ENCODE data around the gene PACSIN2. TPM values are rescaled to one million over a fixed set of nuclear protein-coding genes. Genes with fewer than 3 reads are reported as not detected.
"Not testable (repeated sequence)": the region's sequence is repeated elsewhere in the genome, so short reads cannot be mapped to it uniquely, and the experiment has no call there.

Gene PACSIN2
- total RNA-seq, 1 donor from 2014 or later = 87.8 TPM

DNA sequence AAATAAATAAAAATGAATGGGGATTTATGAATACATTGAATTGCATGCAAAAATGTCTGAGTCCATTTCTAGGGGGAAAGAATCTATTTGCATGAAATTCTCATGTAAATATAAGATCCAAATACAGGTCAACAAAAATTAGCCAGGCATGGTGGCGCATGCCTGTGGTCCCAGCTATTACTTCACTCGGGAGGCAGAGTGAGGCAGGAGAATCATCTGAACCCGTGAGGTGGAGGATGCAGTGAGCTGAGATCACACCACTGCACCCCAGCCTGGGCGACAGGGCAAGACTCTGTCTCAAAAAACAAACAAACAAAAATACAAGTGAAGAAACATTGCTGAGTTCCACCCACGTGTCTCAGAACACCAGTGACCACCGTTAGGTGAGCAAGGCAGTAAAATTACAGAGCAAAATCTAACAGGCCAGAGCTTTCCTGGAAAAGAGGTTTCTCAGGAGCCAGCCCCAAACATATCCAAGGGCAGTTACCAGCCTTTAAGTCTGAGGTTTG lies 17.3 kb downstream of the PACSIN2 start:
- Histone ChIP-seq H3K27ac (ENCODE audit: low read depth, low read length) (no peak overlapping the region), H3K79me2 (ENCODE audit: insufficient read depth, low read length) (peaks cover 90% of the 10 kb centered on the region)

DNA sequence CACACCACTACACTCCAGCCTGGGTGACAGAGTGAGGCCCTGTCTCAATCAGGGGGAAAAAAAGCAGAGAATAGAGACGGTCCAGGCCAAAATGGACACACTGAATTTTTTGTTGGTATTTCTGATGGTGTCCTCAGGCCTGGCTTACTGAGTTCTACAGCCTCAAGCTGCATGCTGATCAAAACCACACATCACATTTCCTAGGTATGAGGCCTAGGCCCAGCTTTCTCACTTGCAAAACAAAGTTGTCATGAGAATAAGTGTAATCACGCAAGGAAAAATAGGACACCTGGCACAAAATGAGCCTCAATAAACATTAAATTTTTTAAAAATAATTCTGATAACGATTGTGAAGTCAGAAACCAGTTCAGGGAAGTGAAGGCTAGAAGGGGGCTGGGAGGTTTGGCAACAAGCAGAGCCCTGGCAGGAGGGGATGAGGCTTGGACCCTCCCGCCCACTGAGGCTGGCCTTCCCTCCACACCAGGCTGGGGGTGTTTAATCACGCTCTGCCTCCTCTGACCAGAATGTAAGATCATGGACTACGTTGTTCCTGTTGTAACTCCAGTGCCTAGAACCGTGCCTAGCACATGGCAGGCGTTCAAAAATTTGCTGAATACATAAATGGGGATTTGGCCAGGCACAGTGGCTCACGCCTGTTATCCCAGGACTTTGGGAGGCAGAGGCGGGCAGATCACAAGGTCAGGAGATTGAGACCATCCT lies 18.1 kb downstream of the PACSIN2 start:
- peaks cover 57% of the 10 kb centered on the region for H3K4me1 ChIP-seq (ENCODE audit: insufficient read depth, low read length)
- peaks cover 95% of the 10 kb centered on the region for H3K79me2 ChIP-seq (ENCODE audit: insufficient read depth, low read length)
- H3K27ac ChIP-seq (ENCODE audit: low read depth, low read length) = no peak overlapping the region
- no peak overlapping the region for H3K4me3 ChIP-seq (ENCODE audit: insufficient read depth, low read depth, low read length)
- peaks cover 43% of the 10 kb centered on the region for H4K20me1 ChIP-seq (ENCODE audit: insufficient read depth, low read length)
- Mint-ChIP-seq H3K4me1 (ENCODE audit: low read depth, unreplicated experiment) (peaks cover 80% of the 10 kb centered on the region), H3K9me3 (ENCODE audit: unreplicated experiment) (no peaks in the 10 kb centered on the region), H3K27me3 (ENCODE audit: low read depth, unreplicated experiment) (no peaks in the 10 kb centered on the region), H3K27ac (ENCODE audit: unreplicated experiment) (peak overlapping the region; percentile 59), H3K36me3 (ENCODE audit: low read depth, unreplicated experiment) (peaks cover 1% of the 10 kb centered on the region), H3K4me3 (ENCODE audit: unreplicated experiment) (no peak overlapping the region)
- H3K9me3 ChIP-seq (ENCODE audit: insufficient read depth, low read depth, low read length) = no peaks in the 10 kb centered on the region
- H3K36me3 ChIP-seq (ENCODE audit: insufficient read depth, low read length) = no peaks in the 10 kb centered on the region
- H3K27me3 ChIP-seq (ENCODE audit: insufficient read depth, low read length) = no peaks in the 10 kb centered on the region
- FAIRE-seq = no peak
- H3K9ac ChIP-seq (ENCODE audit: low read length) = no peak overlapping the region
- TF ChIP-seq, protein P1, sequence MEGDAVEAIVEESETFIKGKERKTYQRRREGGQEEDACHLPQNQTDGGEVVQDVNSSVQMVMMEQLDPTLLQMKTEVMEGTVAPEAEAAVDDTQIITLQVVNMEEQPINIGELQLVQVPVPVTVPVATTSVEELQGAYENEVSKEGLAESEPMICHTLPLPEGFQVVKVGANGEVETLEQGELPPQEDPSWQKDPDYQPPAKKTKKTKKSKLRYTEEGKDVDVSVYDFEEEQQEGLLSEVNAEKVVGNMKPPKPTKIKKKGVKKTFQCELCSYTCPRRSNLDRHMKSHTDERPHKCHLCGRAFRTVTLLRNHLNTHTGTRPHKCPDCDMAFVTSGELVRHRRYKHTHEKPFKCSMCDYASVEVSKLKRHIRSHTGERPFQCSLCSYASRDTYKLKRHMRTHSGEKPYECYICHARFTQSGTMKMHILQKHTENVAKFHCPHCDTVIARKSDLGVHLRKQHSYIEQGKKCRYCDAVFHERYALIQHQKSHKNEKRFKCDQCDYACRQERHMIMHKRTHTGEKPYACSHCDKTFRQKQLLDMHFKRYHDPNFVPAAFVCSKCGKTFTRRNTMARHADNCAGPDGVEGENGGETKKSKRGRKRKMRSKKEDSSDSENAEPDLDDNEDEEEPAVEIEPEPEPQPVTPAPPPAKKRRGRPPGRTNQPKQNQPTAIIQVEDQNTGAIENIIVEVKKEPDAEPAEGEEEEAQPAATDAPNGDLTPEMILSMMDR (IDR thresholded peaks at IDR 0.05; ENCODE audit: insufficient read depth, low read depth, low read length) = no peak
- no peak for TF ChIP-seq EZH2 (IDR thresholded peaks at IDR 0.05; ENCODE audit: insufficient read depth, low read length)
- peak; percentile 75 for DNase-seq (ENCODE audit: low read depth)
- H3K4me2 ChIP-seq (ENCODE audit: low read length) = no peak overlapping the region
- H2AFZ ChIP-seq (ENCODE audit: low read depth, low read length) = no peak overlapping the region

More for the DNA sequence above, 17.3 kb downstream of the PACSIN2 start:
- Histone ChIP-seq H2AFZ (ENCODE audit: low read depth, low read length) (no peak overlapping the region), H3K9me3 (ENCODE audit: insufficient read depth, low read depth, low read length) (no peaks in the 10 kb centered on the region), H3K36me3 (ENCODE audit: insufficient read depth, low read length) (no peaks in the 10 kb centered on the region), H4K20me1 (ENCODE audit: insufficient read depth, low read length) (peaks cover 45% of the 10 kb centered on the region), H3K4me2 (ENCODE audit: low read length) (peak overlapping the region; percentile 43), H3K4me1 (ENCODE audit: insufficient read depth, low read length) (peaks cover 65% of the 10 kb centered on the region), H3K27me3 (ENCODE audit: insufficient read depth, low read length) (no peaks in the 10 kb centered on the region), H3K9ac (ENCODE audit: low read length) (peak overlapping the region; percentile 9), H3K4me3 (ENCODE audit: insufficient read depth, low read depth, low read length) (no peak overlapping the region)
- peak overlapping the region; percentile 37 for H3K27ac Mint-ChIP-seq (ENCODE audit: unreplicated experiment)
- FAIRE-seq (no peak), DNase-seq (ENCODE audit: low read depth) (no peak)
- H3K4me3 Mint-ChIP-seq (ENCODE audit: unreplicated experiment) = no peak overlapping the region
- H3K27me3 Mint-ChIP-seq (ENCODE audit: low read depth, unreplicated experiment) = no peaks in the 10 kb centered on the region
- peaks cover 82% of the 10 kb centered on the region for H3K4me1 Mint-ChIP-seq (ENCODE audit: low read depth, unreplicated experiment)
- no peak for TF ChIP-seq EZH2 (IDR thresholded peaks at IDR 0.05; ENCODE audit: insufficient read depth, low read length)
- TF ChIP-seq, protein P1 (IDR thresholded peaks at IDR 0.05; ENCODE audit: insufficient read depth, low read depth, low read length) = no peak
- peaks cover 1% of the 10 kb centered on the region for H3K36me3 Mint-ChIP-seq (ENCODE audit: low read depth, unreplicated experiment)
- H3K9me3 Mint-ChIP-seq (ENCODE audit: unreplicated experiment) = no peaks in the 10 kb centered on the region

DNA sequence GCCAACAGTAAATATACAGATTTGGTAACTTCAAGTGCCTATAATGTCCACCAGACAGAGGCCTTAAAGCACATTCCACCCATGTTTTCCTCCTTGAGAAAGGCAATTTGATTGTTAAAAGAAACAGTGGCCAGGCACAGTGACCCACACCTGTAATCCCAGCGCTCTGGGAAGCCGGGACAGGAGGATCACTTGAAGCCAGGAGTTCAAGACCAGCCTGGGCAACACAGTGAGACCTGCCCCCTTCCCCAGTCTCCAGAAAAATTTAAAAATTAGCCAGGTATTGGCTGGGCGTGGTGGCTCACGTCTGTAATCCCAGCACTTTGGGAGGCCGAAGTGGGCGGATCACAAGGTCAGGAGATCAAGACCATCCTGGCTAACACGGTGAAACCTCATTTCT lies 19.3 kb downstream of the PACSIN2 start:
- H3K27me3 ChIP-seq (ENCODE audit: insufficient read depth, low read length); H3K36me3 ChIP-seq (ENCODE audit: insufficient read depth, low read length); DNase-seq (ENCODE audit: low read depth); H3K36me3 Mint-ChIP-seq (ENCODE audit: low read depth, unreplicated experiment); FAIRE-seq; H3K27me3 Mint-ChIP-seq (ENCODE audit: low read depth, unreplicated experiment); H3K4me3 ChIP-seq (ENCODE audit: insufficient read depth, low read depth, low read length); H3K9me3 ChIP-seq (ENCODE audit: insufficient read depth, low read depth, low read length); H2AFZ ChIP-seq (ENCODE audit: low read depth, low read length); H3K4me3 Mint-ChIP-seq (ENCODE audit: unreplicated experiment); H3K9me3 Mint-ChIP-seq (ENCODE audit: unreplicated experiment): not testable (repeated sequence)
- peak overlapping the region; percentile 70 for H3K27ac ChIP-seq (ENCODE audit: low read depth, low read length)
- H3K79me2 ChIP-seq (ENCODE audit: insufficient read depth, low read length) = peaks cover 95% of the 10 kb centered on the region
- H3K4me2 ChIP-seq (ENCODE audit: low read length) = peak overlapping the region; percentile 80
- H3K9ac ChIP-seq (ENCODE audit: low read length) = peak overlapping the region; percentile 65
- Mint-ChIP-seq H3K27ac (ENCODE audit: unreplicated experiment) (peak overlapping the region; percentile 27), H3K4me1 (ENCODE audit: low read depth, unreplicated experiment) (peaks cover 76% of the 10 kb centered on the region)
- H4K20me1 ChIP-seq (ENCODE audit: insufficient read depth, low read length) = peaks cover 40% of the 10 kb centered on the region
- H3K4me1 ChIP-seq (ENCODE audit: insufficient read depth, low read length) = peaks cover 55% of the 10 kb centered on the region

Data from astrocyte (in vitro differentiated cells and primary cell).